OCI-LY3 (cell line): Measurements from ENCODE around the gene PRKAR1B.

Source experiments
- H2AFZ ChIP-seq: fragments of 200-600, 300-600 bp; shearing (Covaris generic); 2 replicates; pipeline ENCODE4 v1.6.0; 2014; ENCODE audit warnings: antibody characterized with exemption, low read depth, low read length
- H3K27ac ChIP-seq: fragments of 200-600, 300-600 bp; sonication (generic); 2 replicates; pipeline ENCODE4 v1.5.1; 2014; ENCODE audit warnings: mild to moderate bottlenecking, low read length, moderate library complexity, mixed read lengths
- H3K27me3 ChIP-seq: fragments of 200-600, 300-600 bp; sonication (generic); 2 replicates; pipeline ENCODE4 v1.6.1; 2014; ENCODE audit warnings: low read depth, low read length, mixed read lengths
- H3K36me3 ChIP-seq: fragments of 200-600, 300-600 bp; sonication (generic); replicated peaks from 2 replicates; pipeline ENCODE3; 2014; ENCODE audit warnings: low read depth, low read length, mixed read lengths
- H3K4me1 ChIP-seq: fragments of 300-600, 200-600 bp; sonication (generic); 2 replicates; pipeline ENCODE4 v1.6.1; 2014; ENCODE audit warnings: low read length, mixed read lengths
- H3K4me2 ChIP-seq: fragments of 200-600, 300-600 bp; sonication (generic); 2 replicates; pipeline ENCODE4 v1.6.1; 2014; ENCODE audit warnings: low read length, mixed read lengths
- H3K4me3 ChIP-seq: fragments of 300-600, 200-600 bp; sonication (generic); 2 replicates; pipeline ENCODE4 v1.5.1; 2014; ENCODE audit warnings: antibody characterized with exemption, mild to moderate bottlenecking, low read length, moderate library complexity
- H3K79me2 ChIP-seq: fragments of 300-600, 200-600 bp; shearing (Covaris generic); 2 replicates; pipeline ENCODE4 v1.6.1; 2014; ENCODE audit warnings: mild to moderate bottlenecking, low read length, mixed read lengths
- H3K9ac ChIP-seq: fragments of 300-600, 200-600 bp; shearing (Covaris generic); 2 replicates; pipeline ENCODE4 v1.6.0; 2014; ENCODE audit warnings: mild to moderate bottlenecking, low read length, moderate library complexity
- H3K9me3 ChIP-seq: fragments of 200-600, 300-600 bp; shearing (Covaris generic); 2 replicates; pipeline ENCODE4 v1.6.1; 2014; ENCODE audit warnings: low read length, mixed read lengths; ENCODE audit not compliant: insufficient read depth
- H4K20me1 ChIP-seq: fragments of 200-600, 300-600 bp; sonication (generic); 2 replicates; pipeline ENCODE4 v1.6.1; 2016; ENCODE audit warnings: low read length, mixed read lengths; ENCODE audit not compliant: insufficient read depth
- EZH2phosphoT487 ChIP-seq: fragments of 200-600 bp; shearing (Covaris generic); IDR thresholded peaks from 2 replicates; pipeline ENCODE4 v1.6.1; 2018; ENCODE audit warnings: antibody characterized with exemption, mixed run types, low read depth
- TF ChIP-seq, protein P1 (sequence below): fragments of 200-600, 300-600 bp; sonication (generic); IDR thresholded peaks from 2 replicates; pipeline ENCODE4 v1.5.1; 2014; ENCODE audit warnings: antibody characterized with exemption, low read length, low read depth

The PRKAR1B gene

GRCh38 chr7:620885-621284 lies 106.2 kb downstream of the PRKAR1B start:
- no peak overlapping the region for H3K27ac ChIP-seq
- H3K4me2 ChIP-seq, result no peak overlapping the region
- no peak overlapping the region for H3K4me3 ChIP-seq
- no peak overlapping the region for H2AFZ ChIP-seq
- H3K4me1 ChIP-seq, result no peaks in the 10 kb centered on the region
- H3K79me2 ChIP-seq, result no peaks in the 10 kb centered on the region
- TF ChIP-seq EZH2phosphoT487, result no peak
- TF ChIP-seq, protein P1, sequence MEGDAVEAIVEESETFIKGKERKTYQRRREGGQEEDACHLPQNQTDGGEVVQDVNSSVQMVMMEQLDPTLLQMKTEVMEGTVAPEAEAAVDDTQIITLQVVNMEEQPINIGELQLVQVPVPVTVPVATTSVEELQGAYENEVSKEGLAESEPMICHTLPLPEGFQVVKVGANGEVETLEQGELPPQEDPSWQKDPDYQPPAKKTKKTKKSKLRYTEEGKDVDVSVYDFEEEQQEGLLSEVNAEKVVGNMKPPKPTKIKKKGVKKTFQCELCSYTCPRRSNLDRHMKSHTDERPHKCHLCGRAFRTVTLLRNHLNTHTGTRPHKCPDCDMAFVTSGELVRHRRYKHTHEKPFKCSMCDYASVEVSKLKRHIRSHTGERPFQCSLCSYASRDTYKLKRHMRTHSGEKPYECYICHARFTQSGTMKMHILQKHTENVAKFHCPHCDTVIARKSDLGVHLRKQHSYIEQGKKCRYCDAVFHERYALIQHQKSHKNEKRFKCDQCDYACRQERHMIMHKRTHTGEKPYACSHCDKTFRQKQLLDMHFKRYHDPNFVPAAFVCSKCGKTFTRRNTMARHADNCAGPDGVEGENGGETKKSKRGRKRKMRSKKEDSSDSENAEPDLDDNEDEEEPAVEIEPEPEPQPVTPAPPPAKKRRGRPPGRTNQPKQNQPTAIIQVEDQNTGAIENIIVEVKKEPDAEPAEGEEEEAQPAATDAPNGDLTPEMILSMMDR, result no peak
- H3K36me3 ChIP-seq, result peaks cover 6% of the 10 kb centered on the region
- no peaks in the 10 kb centered on the region for H4K20me1 ChIP-seq
- H3K9ac ChIP-seq, result no peak overlapping the region
- H3K9me3 ChIP-seq, result 0 out of 2 replicates have a peak, but pooled peaks cover 8% of the 10 kb centered on the region
- H3K27me3 ChIP-seq, result no peaks in the 10 kb centered on the region

DNA sequence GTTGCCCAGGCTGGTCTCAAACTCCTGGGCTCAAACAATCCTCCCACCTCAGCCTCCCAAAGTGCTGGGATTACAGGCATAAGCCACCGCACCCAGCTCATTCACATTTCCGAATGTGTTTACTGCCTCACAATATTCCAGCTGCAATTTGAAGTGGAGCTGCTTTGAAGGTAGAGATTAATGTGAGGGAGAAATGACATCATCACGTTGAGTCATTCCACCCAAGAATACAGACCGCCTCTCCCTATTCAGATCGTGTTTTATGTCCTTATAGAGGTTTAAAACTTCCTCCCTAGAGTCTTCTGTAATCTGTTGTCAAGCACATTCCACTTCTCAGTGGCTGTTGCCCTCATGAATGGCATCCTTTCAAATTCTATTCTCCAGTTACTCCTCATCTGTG lies 107.0 kb downstream of the PRKAR1B start:
- no peak overlapping the region for H3K4me2 ChIP-seq
- no peak overlapping the region for H3K27ac ChIP-seq

GRCh38 chr7:619368-619840 lies 107.7 kb downstream of the PRKAR1B start:
- Histone ChIP-seq H3K36me3 (peaks cover 6% of the 10 kb centered on the region), H3K4me1 (no peaks in the 10 kb centered on the region), H4K20me1 (no peaks in the 10 kb centered on the region), H3K79me2 (no peaks in the 10 kb centered on the region), H3K27me3 (no peaks in the 10 kb centered on the region), H3K4me3 (no peak overlapping the region), H3K9ac (no peak overlapping the region), H3K9me3 (0 out of 2 replicates have a peak, but pooled peaks cover 8% of the 10 kb centered on the region), H3K27ac (no peak overlapping the region), H3K4me2 (no peak overlapping the region), H2AFZ (no peak overlapping the region)
- TF ChIP-seq, protein P1, result no peak
- no peak for TF ChIP-seq EZH2phosphoT487

More for the DNA sequence above, 107.0 kb downstream of the PRKAR1B start:
- Histone ChIP-seq H3K9ac (no peak overlapping the region), H3K79me2 (no peaks in the 10 kb centered on the region), H3K27me3 (no peaks in the 10 kb centered on the region), H2AFZ (no peak overlapping the region), H4K20me1 (no peaks in the 10 kb centered on the region), H3K9me3 (0 out of 2 replicates have a peak, but pooled peaks cover 8% of the 10 kb centered on the region), H3K4me1 (no peaks in the 10 kb centered on the region), H3K36me3 (peaks cover 6% of the 10 kb centered on the region), H3K4me3 (no peak overlapping the region)
- no peak for TF ChIP-seq EZH2phosphoT487
- TF ChIP-seq, protein P1, result no peak

DNA sequence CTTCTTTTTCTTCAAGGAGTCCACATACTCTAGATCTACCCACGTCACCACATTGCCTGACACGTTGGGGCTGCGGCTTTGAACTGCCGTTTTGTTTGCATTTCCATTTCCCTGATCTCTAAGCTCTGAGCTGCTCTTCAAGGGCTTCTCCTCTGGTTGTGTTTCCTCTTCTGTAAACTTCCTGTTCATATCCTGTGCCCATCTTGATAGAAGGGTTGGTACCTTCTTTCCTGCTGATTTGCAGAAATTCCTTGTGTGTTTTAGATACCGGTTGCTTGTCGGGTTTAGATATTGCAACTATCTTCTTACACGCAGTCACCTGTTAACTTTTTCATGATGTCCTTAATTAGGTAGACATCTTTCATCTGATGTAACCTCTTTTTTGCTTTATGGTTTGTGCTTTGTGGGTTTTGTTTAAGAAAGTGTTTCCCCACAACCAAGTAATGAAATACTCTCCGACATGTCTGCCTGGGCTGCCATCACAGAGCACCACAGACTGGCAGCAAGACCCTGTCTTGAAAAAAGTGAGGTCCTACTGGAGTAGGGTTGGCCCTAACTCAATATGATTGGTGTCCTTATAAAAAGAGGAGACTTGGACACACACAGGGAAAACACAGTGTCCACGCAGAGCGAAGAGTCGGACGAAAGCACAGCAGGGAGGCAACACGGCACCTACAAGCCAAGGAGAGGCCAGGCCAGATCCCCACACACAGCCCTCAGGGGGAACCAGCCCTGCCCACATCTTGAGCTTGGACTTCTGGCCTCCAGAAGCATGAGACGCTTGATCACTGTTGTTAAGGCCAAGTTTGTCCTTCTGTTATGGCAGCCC lies 108.3 kb downstream of the PRKAR1B start:
- Histone ChIP-seq H2AFZ (no peak overlapping the region), H3K9ac (no peak overlapping the region), H3K27ac (no peak overlapping the region), H4K20me1 (no peaks in the 10 kb centered on the region), H3K9me3 (0 out of 2 replicates have a peak, but pooled peaks cover 8% of the 10 kb centered on the region), H3K27me3 (no peaks in the 10 kb centered on the region), H3K4me2 (no peak overlapping the region), H3K4me3 (no peak overlapping the region), H3K4me1 (no peaks in the 10 kb centered on the region), H3K79me2 (no peaks in the 10 kb centered on the region), H3K36me3 (peaks cover 6% of the 10 kb centered on the region)
- TF ChIP-seq, protein P1, result no peak
- TF ChIP-seq EZH2phosphoT487, result no peak
